Measurements from ENCODE around the gene MDH1. TPM values are rescaled to one million over a fixed set of nuclear protein-coding genes. Genes with fewer than 3 reads are reported as not detected.

Gene MDH1
- total RNA-seq, 2 donors from 2014 or later: 837 to 1,569 TPM

DNA sequence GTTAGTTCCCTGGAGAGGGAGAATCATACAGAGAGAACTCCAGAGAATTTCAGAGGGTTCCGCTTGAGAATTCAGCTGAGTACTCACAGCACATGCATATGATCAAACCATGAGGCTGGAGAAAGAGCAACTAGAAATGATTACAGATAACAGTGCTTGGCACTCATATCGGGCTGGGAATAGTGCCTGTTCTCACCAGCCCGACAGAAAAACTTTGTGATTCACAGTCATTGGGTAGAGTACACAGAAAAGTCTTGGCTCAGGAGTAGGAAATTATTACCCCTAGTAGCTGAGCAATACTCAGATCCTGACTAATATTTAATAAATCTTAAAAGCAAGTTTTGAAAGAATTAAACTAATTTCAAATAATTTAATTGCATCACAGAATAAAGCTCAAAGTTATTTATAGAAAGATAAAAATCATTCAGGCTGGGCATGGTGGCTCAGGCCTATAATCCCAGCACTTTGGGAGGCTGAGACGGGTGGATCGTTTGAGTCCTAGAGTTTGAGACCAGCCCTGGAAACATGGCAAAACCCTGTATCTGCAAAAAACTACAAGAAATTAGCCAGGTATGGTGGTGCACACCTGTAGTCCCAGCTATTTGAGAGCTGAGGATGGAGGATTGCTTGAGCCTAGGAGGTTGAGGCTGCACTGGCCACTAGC, 7.3 kb upstream of the MDH1 start:
- DNase-seq (ENCODE audit: low spot score): peak; percentile 61
- TF ChIP-seq CTCF (IDR thresholded peaks at IDR 0.05): no peak
- peak overlapping the region; percentile 54 to 85 for H3K27ac ChIP-seq

GRCh38 chr2:63582873-63583272, 5.9 kb upstream of the MDH1 start:
- Histone ChIP-seq H3K27me3 (no peaks in the 10 kb centered on the region), H3K27ac (no peak overlapping the region), H3K36me3 (no peaks in the 10 kb centered on the region), H3K4me3 (no peak overlapping the region), H3K9me3 (no peaks in the 10 kb centered on the region), H3K4me1 (peaks cover 0 to 30% of the 10 kb centered on the region in 2 donors)
- no peak for TF ChIP-seq CTCF (IDR thresholded peaks at IDR 0.05)
- DNase-seq (ENCODE audit: low spot score): no peak

More for the DNA sequence above, 7.3 kb upstream of the MDH1 start:
- H3K27me3 ChIP-seq: no peaks in the 10 kb centered on the region
- H3K4me1 ChIP-seq: peaks cover 0 to 16% of the 10 kb centered on the region in 2 donors
- H3K9me3 ChIP-seq: no peaks in the 10 kb centered on the region
- H3K4me3 ChIP-seq: no peak overlapping the region
- H3K36me3 ChIP-seq: no peaks in the 10 kb centered on the region

DNA sequence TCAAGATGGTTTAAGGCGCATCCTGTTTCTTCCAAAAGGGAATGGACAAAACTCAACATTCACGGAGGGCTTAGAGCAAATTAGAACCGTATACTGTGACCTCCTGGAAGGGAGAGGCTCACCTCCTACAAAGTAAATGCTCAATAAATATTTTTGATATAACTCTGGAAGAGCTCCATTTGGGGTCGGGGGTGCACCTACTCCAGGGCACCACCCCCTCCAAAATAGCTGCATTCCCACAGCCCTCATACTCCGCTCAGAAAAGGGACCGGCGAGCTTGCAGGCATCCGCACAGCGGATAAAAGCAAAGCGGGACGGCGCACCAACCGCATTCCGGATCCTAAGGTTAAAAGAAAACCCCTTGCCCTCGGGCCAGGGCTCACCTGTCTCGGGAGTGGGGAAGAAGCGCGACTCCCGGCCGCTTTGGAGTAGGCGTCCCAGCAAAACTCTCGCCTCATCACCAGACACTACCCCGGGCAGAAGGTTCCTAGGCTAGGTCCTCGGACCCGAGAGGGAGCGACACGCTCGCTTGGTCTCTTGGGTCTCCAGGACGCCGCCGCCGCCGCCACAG, 864 bp upstream of the MDH1 start:
- Histone ChIP-seq H3K4me3 (peak overlapping the region; percentile 84 to 86), H3K36me3 (peaks cover 8% of the 10 kb centered on the region), H3K27me3 (no peaks in the 10 kb centered on the region), H3K27ac (peak overlapping the region; percentile 89 to 97), H3K9me3 (no peaks in the 10 kb centered on the region), H3K4me1 (peaks cover 0 to 48% of the 10 kb centered on the region in 2 donors)
- TF ChIP-seq CTCF (IDR thresholded peaks at IDR 0.05): no peak
- DNase-seq (ENCODE audit: low spot score): no peak

DNA sequence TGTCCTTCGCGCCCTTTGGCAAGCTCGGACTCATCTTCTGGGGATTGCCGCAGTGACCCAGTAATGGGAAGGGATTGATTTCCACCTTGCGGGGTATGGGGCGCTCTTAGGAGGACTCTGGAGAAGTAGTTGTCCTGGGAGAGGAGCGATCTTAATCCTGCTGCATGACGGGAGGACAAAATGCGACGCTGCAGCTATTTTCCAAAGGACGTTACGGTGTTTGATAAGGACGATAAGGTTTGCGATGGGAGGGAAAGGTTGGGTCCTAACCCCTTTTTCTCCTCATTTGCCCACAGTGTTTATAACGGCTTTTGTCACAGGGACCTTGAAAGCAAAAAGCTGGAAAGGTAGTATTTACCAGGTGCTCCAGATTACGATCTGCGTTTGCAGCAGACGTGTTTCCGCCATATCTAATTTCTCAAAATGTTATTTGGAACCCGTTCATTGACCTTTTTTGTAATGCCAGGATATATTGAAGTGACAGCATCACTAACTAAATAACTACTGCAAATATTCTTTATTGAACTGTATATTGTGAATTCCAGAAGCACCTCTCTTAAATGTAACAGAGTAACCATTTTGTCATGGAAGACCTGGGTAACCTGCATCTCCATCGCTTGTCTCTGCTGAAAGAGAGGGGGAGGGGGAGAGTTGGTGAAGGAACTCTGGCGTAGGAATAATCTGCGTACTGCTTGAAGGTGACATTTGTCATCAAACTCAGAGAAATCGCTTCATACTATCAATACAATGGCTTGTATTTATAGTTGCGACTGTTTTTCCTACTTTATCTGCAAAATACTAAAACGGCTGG, 590 bp downstream of the MDH1 start:
- Histone ChIP-seq H3K36me3 (peaks cover 21% of the 10 kb centered on the region), H3K27ac (peak overlapping the region; percentile 89 to 97), H3K4me1 (peaks cover 0 to 51% of the 10 kb centered on the region in 2 donors), H3K9me3 (no peaks in the 10 kb centered on the region), H3K27me3 (no peaks in the 10 kb centered on the region), H3K4me3 (peak overlapping the region; percentile 84 to 86)
- no peak for TF ChIP-seq CTCF (IDR thresholded peaks at IDR 0.05)
- DNase-seq (ENCODE audit: low spot score): no peak

- Histone ChIP-seq H3K36me3 (peaks cover 36% of the 10 kb centered on the region), H3K27me3 (no peaks in the 10 kb centered on the region), H3K4me3 (peak overlapping the region; percentile 84 to 86), H3K27ac (peak overlapping the region; percentile 89 to 97), H3K4me1 (peaks cover 0 to 58% of the 10 kb centered on the region in 2 donors), H3K9me3 (no peaks in the 10 kb centered on the region)
- TF ChIP-seq CTCF (IDR thresholded peaks at IDR 0.05): no peak
- no peak for DNase-seq (ENCODE audit: low spot score)
Observed at GRCh38 chr2:63590626-63591408, 2.1 kb downstream of the MDH1 start.
